Endothelial cell of umbilical vein (primary cell): Measurements from ENCODE around the gene PALB2. TPM values are rescaled to one million over a fixed set of nuclear protein-coding genes. Genes with fewer than 3 reads are reported as not detected.

Experiments
- BruUV-seq: library from RNA; stranded (reverse); fragments of 400-500 nt; replicated peaks from 2 replicates; lab custom pipeline; 2021; lab: Mats Ljungman, UMichigan
- CTCF ChIA-PET: fragments of 300-600, 350-600 bp; sonication (Branson Sonifier 250); formaldehyde crosslinking; loops from one replicate; lab custom pipeline; 2021; ENCODE audit warnings: antibody characterized with exemption, inconsistent platforms; lab: Charles Lee
- POLR2A ChIA-PET: fragments of 300-600, 350-600 bp; sonication (Branson Sonifier 250); formaldehyde crosslinking; loops from one replicate; lab custom pipeline; 2021; ENCODE audit warnings: antibody characterized with exemption, inconsistent platforms; lab: Charles Lee
- DNase-seq: peaks from one replicate; pipeline ENCODE4 v3.0.0-alpha.2; 2011; ENCODE audit warnings: low read depth, low spot score
- FAIRE-seq: peaks from 2 replicates; lab custom pipeline; 2011; peaks lifted over from hg19 to GRCh38; lab: Jason Lieb, UNC
- H2AFZ ChIP-seq: 2 replicates; pipeline ENCODE4 v1.6.0; 2012; ENCODE audit warnings: low read depth, low read length, control low read depth, inconsistent platforms
- H3K27ac ChIP-seq: 2 replicates; pipeline ENCODE4 v1.5.1; 2011; ENCODE audit warnings: low read depth, mild to moderate bottlenecking, control low read depth, low read length, moderate library complexity; ENCODE audit not compliant: insufficient read depth
- H3K27me3 ChIP-seq, 2 experiments: 2 replicates each; pipeline versions ENCODE4 v1.6.0 to v1.6.1; 2011; ENCODE audit warnings: low read length in 2 of 2, mixed read lengths in 1 of 2; ENCODE audit not compliant: control insufficient read depth in 2 of 2, insufficient read depth in 2 of 2
- H3K36me3 ChIP-seq, 2 experiments: 2 replicates in 1 of 2; 3 replicates in 1 of 2; pipeline ENCODE4 v1.5.1; 2011; ENCODE audit warnings: low read length in 2 of 2, mild to moderate bottlenecking in 1 of 2, moderate library complexity in 1 of 2; ENCODE audit not compliant: control insufficient read depth in 2 of 2, insufficient read depth in 2 of 2; ENCODE audit errors: extremely low read depth in 1 of 2
- H3K4me1 ChIP-seq: 3 replicates; pipeline ENCODE4 v1.5.1; 2011; ENCODE audit warnings: mild to moderate bottlenecking, low read length; ENCODE audit not compliant: control insufficient read depth, insufficient read depth; ENCODE audit errors: extremely low read depth
- H3K4me2 ChIP-seq: 2 replicates; pipeline ENCODE4 v1.6.1; 2011; ENCODE audit warnings: low read length, control low read depth, mixed read lengths; ENCODE audit not compliant: insufficient read depth
- H3K4me3 ChIP-seq, 3 experiments: fragments of 200-600 bp in 1 of 3; sonication (generic), shearing (Covaris generic) in 1 of 3; replicated peaks in 1 of 3; 2 replicates each; pipeline ENCODE4 v1.5.1; 2011 to 2016; ENCODE audit warnings: control low read depth in 3 of 3, low read length in 3 of 3, mild to moderate bottlenecking in 2 of 3, inconsistent platforms in 1 of 3, low read depth in 1 of 3, moderate library complexity in 1 of 3; ENCODE audit not compliant: insufficient read depth in 1 of 3
- H3K79me2 ChIP-seq: 2 replicates; pipeline ENCODE4 v1.6.0; 2012; ENCODE audit warnings: low read length, inconsistent platforms; ENCODE audit not compliant: control insufficient read depth, insufficient read depth
- H3K9ac ChIP-seq: replicated peaks from 2 replicates; pipeline ENCODE3; 2011; ENCODE audit warnings: low read length, control low read depth; ENCODE audit not compliant: insufficient read depth; ENCODE audit errors: extremely low read depth
- H3K9me1 ChIP-seq: replicated peaks from 3 replicates; pipeline ENCODE4 v1.6.0; 2011; ENCODE audit warnings: mild to moderate bottlenecking, low read length; ENCODE audit not compliant: control insufficient read depth, insufficient read depth; ENCODE audit errors: extremely low read depth
- H3K9me3 ChIP-seq: replicated peaks from 2 replicates; pipeline ENCODE4 v1.5.1; 2012; ENCODE audit warnings: low read length, inconsistent platforms; ENCODE audit not compliant: control insufficient read depth, insufficient read depth
- H4K20me1 ChIP-seq: replicated peaks from 2 replicates; pipeline ENCODE3; 2011; ENCODE audit warnings: mild to moderate bottlenecking, low read length; ENCODE audit not compliant: control insufficient read depth, insufficient read depth; ENCODE audit errors: extremely low read depth
- CTCF ChIP-seq, 2 donors: IDR thresholded peaks; 1 replicate in 1 of 2; 2 replicates in 1 of 2; pipeline ENCODE4 v1.5.1; 2011; ENCODE audit warnings: low read length in 2 of 2, mild to moderate bottlenecking in 2 of 2, moderate library complexity in 2 of 2, control low read depth in 1 of 2, inconsistent platforms in 1 of 2, low read depth in 1 of 2; ENCODE audit not compliant: insufficient read depth in 1 of 2; ENCODE audit errors: extremely low read depth in 1 of 2
- EZH2 ChIP-seq: IDR thresholded peaks from 2 replicates; pipeline ENCODE4 v1.6.1; 2012; ENCODE audit warnings: borderline replicate concordance, low read depth, mild to moderate bottlenecking, moderate library complexity, low read length, inconsistent platforms; ENCODE audit not compliant: severe bottlenecking
- FOS ChIP-seq: IDR thresholded peaks from 2 replicates; pipeline ENCODE4 v1.6.1; 2011; ENCODE audit warnings: mild to moderate bottlenecking, low read length, moderate library complexity, borderline replicate concordance; ENCODE audit not compliant: insufficient read depth
- GATA2 ChIP-seq: IDR thresholded peaks from 2 replicates; pipeline ENCODE4 v1.7.0; 2011; ENCODE audit warnings: low read depth, mild to moderate bottlenecking, moderate library complexity, mixed read lengths, low read length; ENCODE audit not compliant: insufficient read length, insufficient read depth
- JUN ChIP-seq: IDR thresholded peaks from 2 replicates; pipeline ENCODE4 v1.6.1; 2011; ENCODE audit warnings: borderline replicate concordance, low read depth; ENCODE audit not compliant: insufficient read length, insufficient read depth
- MAX ChIP-seq: IDR thresholded peaks from 2 replicates; pipeline ENCODE4 v1.6.1; 2011; ENCODE audit not compliant: insufficient read depth, insufficient read length
- MYC ChIP-seq: IDR thresholded peaks from one replicate; pipeline ENCODE4 v1.6.1; 2011; ENCODE audit warnings: mild to moderate bottlenecking, low read depth, low read length
- POLR2A ChIP-seq: IDR thresholded peaks from 2 replicates; pipeline ENCODE4 v1.6.1; 2012; ENCODE audit warnings: low read depth, mild to moderate bottlenecking, control low read depth, low read length
- POLR2AphosphoS5 ChIP-seq: IDR thresholded peaks from 2 replicates; pipeline ENCODE4 v1.6.1; 2012; ENCODE audit warnings: low read depth, mild to moderate bottlenecking, control low read depth, low read length, moderate library complexity; ENCODE audit not compliant: insufficient read depth
- dilution Hi-C: fragments of 300-500 bp; cut with MboI; formaldehyde crosslinking; loops from one replicate; pipeline ENCODE4 v1.15.0; 2019; ENCODE audit warnings: low sequenced_read_pairs; ENCODE audit not compliant: extremely low pct_ligation_motif_present
- intact Hi-C: fragments of 100-400 bp; cut with micrococcal nuclease; formaldehyde crosslinking; loops from one replicate; pipeline ENCODE4 v1.10.0; 2022
- polyA plus RNA-seq, 4 experiments: library from polyadenylated mRNA; depleted of rRNA in 3 of 4; stranded (reverse) in 3 of 4; unstranded in 1 of 4; fragments of >200 nt; gene quantifications; 2 replicates each; pipeline versions ENCODE4 v1.2.1 to v1.2.3, GENCODE V29; 2011 to 2012; ENCODE audit warnings: missing spikeins in 1 of 4
- total RNA-seq: library from RNA; stranded (reverse); gene quantifications from 2 replicates; pipeline ENCODE4 v1.2.3, GENCODE V29; 2021

Gene PALB2
- total and polyA plus RNA-seq, 2 donors (not counting 3 experiments of a cell fraction or from before 2014, with no cell fraction given): 5.1 to 15.6 TPM

GRCh38 chr16:23594186-23594585, 46.9 kb downstream of the PALB2 start:
- DNase-seq (no peak), FAIRE-seq (no peak)
- peaks cover 7% of the 10 kb centered on the region for H3K4me1 ChIP-seq
- H3K9ac ChIP-seq: no peak overlapping the region
- no peak overlapping the region for H2AFZ ChIP-seq
- no peaks in the 10 kb centered on the region for H3K9me1 ChIP-seq
- ChIA-PET POLR2A (no interaction called here), CTCF (no interaction called here)
- no peaks in the 10 kb centered on the region for H3K27me3 ChIP-seq
- no peak overlapping the region for H3K4me2 ChIP-seq
- no peaks in the 10 kb centered on the region for H3K9me3 ChIP-seq
- H3K27ac ChIP-seq: no peak overlapping the region
- TF ChIP-seq FOS: no peak
- no peak for TF ChIP-seq MAX
- TF ChIP-seq POLR2AphosphoS5: no peak
- no peak for TF ChIP-seq GATA2
- TF ChIP-seq JUN: no peak
- no peak for TF ChIP-seq POLR2A
- no peak for TF ChIP-seq EZH2
- TF ChIP-seq CTCF (IDR thresholded peaks at IDR 0.05; ENCODE audit: extremely low read depth in 1 of 2, insufficient read depth in 1 of 2, low read depth in 1 of 2, low read length in 2 of 2): no peak
- no peak for TF ChIP-seq MYC
- H3K36me3 ChIP-seq: peaks cover 8 to 19% of the 10 kb centered on the region in 2 experiments
- no peak overlapping the region for H3K4me3 ChIP-seq
- dilution Hi-C loops: no loop called here
- BruUV-seq: no TSS peak
- peaks cover 2% of the 10 kb centered on the region for H4K20me1 ChIP-seq
- H3K79me2 ChIP-seq: peaks cover 64% of the 10 kb centered on the region
- intact Hi-C loops: no loop called here
